H1 (cell line): Measurements from ENCODE around the gene CTSW.

Experiments
- BCL11A ChIP-seq, 2 experiments: IDR thresholded peaks; one replicate each; pipeline ENCODE4 v1.6.1; 2011; ENCODE audit warnings: low read depth in 2 of 2, low read length in 2 of 2, mild to moderate bottlenecking in 2 of 2
- CHD2 ChIP-seq: IDR thresholded peaks from 2 replicates; pipeline ENCODE4 v1.6.1; 2012; ENCODE audit warnings: low read length, improper control_type of control experiment
- EZH2 ChIP-seq: fragments of 200-600 bp; sonication (generic); IDR thresholded peaks from 2 replicates; pipeline ENCODE4 v1.7.1; 2012; ENCODE audit warnings: low read depth, mild to moderate bottlenecking, moderate library complexity, low read length, inconsistent platforms; ENCODE audit not compliant: severe bottlenecking
- GTF2F1 ChIP-seq: IDR thresholded peaks from 2 replicates; pipeline ENCODE4 v1.6.1; 2012; ENCODE audit warnings: low read depth, low read length, improper control_type of control experiment, borderline replicate concordance
- JUN ChIP-seq: IDR thresholded peaks from 2 replicates; pipeline ENCODE4 v1.6.1; 2011; ENCODE audit warnings: low read depth, mild to moderate bottlenecking, improper control_type of control experiment, low read length
- JUND ChIP-seq: IDR thresholded peaks from 2 replicates; pipeline ENCODE4 v1.6.1; 2011; ENCODE audit warnings: mild to moderate bottlenecking, improper control_type of control experiment, low read length
- KDM1A ChIP-seq: fragments of 200-600, 300-600 bp; sonication (generic); IDR thresholded peaks from 2 replicates; pipeline ENCODE4 v1.7.1; 2016; ENCODE audit warnings: mild to moderate bottlenecking, low read length, borderline replicate concordance
- POLR2A ChIP-seq, 2 experiments: IDR thresholded peaks; 1 replicate in 1 of 2; 2 replicates in 1 of 2; pipeline ENCODE4 v1.6.1; 2011; ENCODE audit warnings: low read depth in 2 of 2, low read length in 2 of 2, mild to moderate bottlenecking in 2 of 2; ENCODE audit errors: control extremely low read depth in 1 of 2
- POLR2AphosphoS5 ChIP-seq: IDR thresholded peaks from 2 replicates; pipeline ENCODE4 v1.6.1; 2011; ENCODE audit warnings: low read depth, low read length
- TBP ChIP-seq: IDR thresholded peaks from 2 replicates; pipeline ENCODE4 v1.6.1; 2011; ENCODE audit warnings: low read depth, low read length, improper control_type of control experiment
- YY1 ChIP-seq: IDR thresholded peaks from 2 replicates; pipeline ENCODE4 v1.6.1; 2011; ENCODE audit warnings: low read depth, mild to moderate bottlenecking, low read length
- TF ChIP-seq, protein P1 (sequence below), 3 experiments: IDR thresholded peaks; 1 replicate in 2 of 3; 2 replicates in 1 of 3; pipeline versions ENCODE4 v1.5.1 to v1.6.1; 2011; ENCODE audit warnings: low read length in 3 of 3, mild to moderate bottlenecking in 3 of 3, inconsistent platforms in 2 of 3, low read depth in 1 of 3, moderate library complexity in 1 of 3; ENCODE audit not compliant: insufficient read depth in 1 of 3; ENCODE audit errors: control extremely low read depth in 1 of 3
- TF ChIP-seq, protein P2 (sequence below): IDR thresholded peaks from 2 replicates; pipeline ENCODE4 v1.6.1; 2011; ENCODE audit warnings: low read length, improper control_type of control experiment
- TF ChIP-seq, protein P3 (sequence below): IDR thresholded peaks from 2 replicates; pipeline ENCODE4 v1.6.1; 2011; ENCODE audit warnings: low read depth, mild to moderate bottlenecking, low read length; ENCODE audit not compliant: insufficient read depth

DNA sequence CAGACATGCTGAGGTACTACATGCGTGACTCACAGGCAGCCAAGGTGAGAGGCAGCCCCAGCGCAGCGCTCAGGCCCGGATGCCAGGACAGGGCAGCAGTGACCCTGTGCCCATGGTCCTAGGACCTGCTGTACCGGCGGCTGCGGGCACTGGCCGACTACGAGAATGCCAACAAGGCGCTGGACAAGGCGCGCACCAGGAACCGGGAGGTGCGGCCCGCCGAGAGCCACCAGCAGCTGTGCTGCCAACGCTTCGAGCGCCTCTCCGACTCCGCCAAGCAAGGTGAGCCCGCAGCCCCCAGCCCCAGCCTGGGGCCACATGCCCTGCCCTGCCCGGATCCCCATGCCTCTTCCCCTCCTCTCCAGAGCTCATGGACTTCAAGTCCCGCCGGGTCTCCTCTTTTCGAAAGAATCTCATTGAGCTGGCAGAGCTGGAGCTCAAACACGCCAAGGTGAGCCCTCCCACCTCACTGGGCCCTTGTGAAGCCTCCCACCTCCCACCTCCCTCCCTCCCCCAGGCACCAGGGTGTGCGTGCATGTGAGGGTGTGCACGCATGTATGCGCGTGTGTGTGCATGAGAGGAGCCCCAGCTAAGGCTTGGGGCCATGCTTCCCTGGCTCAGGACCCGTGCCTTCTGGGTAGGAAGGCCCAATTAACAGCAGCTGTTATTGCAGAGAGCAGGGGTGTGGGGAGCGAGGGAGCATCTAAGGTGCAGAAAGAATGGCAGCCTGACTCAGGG, 27.0 kb upstream of the CTSW start:
- peak; percentile 81 for TF ChIP-seq POLR2AphosphoS5
- no peak for TF ChIP-seq TBP
- TF ChIP-seq, protein P1, sequence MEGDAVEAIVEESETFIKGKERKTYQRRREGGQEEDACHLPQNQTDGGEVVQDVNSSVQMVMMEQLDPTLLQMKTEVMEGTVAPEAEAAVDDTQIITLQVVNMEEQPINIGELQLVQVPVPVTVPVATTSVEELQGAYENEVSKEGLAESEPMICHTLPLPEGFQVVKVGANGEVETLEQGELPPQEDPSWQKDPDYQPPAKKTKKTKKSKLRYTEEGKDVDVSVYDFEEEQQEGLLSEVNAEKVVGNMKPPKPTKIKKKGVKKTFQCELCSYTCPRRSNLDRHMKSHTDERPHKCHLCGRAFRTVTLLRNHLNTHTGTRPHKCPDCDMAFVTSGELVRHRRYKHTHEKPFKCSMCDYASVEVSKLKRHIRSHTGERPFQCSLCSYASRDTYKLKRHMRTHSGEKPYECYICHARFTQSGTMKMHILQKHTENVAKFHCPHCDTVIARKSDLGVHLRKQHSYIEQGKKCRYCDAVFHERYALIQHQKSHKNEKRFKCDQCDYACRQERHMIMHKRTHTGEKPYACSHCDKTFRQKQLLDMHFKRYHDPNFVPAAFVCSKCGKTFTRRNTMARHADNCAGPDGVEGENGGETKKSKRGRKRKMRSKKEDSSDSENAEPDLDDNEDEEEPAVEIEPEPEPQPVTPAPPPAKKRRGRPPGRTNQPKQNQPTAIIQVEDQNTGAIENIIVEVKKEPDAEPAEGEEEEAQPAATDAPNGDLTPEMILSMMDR (IDR thresholded peaks at IDR 0.05; ENCODE audit: control extremely low read depth in 1 of 3, insufficient read depth in 1 of 3, low read depth in 1 of 3, low read length in 3 of 3) = no peak
- TF ChIP-seq, protein P2, sequence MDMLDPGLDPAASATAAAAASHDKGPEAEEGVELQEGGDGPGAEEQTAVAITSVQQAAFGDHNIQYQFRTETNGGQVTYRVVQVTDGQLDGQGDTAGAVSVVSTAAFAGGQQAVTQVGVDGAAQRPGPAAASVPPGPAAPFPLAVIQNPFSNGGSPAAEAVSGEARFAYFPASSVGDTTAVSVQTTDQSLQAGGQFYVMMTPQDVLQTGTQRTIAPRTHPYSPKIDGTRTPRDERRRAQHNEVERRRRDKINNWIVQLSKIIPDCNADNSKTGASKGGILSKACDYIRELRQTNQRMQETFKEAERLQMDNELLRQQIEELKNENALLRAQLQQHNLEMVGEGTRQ = no peak
- TF ChIP-seq EZH2 = no peak
- TF ChIP-seq YY1 = no peak
- no peak for TF ChIP-seq JUN
- no peak for TF ChIP-seq POLR2A (IDR thresholded peaks at IDR 0.05; ENCODE audit: control extremely low read depth in 1 of 2, low read depth in 2 of 2, low read length in 2 of 2)
- TF ChIP-seq KDM1A = no peak
- TF ChIP-seq JUND = no peak
- TF ChIP-seq CHD2 = peak; percentile 25; the same call in 1 of the 2 replicates
- TF ChIP-seq, protein P3, sequence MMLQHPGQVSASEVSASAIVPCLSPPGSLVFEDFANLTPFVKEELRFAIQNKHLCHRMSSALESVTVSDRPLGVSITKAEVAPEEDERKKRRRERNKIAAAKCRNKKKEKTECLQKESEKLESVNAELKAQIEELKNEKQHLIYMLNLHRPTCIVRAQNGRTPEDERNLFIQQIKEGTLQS = no peak
- TF ChIP-seq BCL11A (IDR thresholded peaks at IDR 0.05; ENCODE audit: low read depth in 2 of 2, low read length in 2 of 2) = no peak
- no peak for TF ChIP-seq GTF2F1
